ENCODE data around the gene SLCO2A1.

SLCO2A1 gene

DNA sequence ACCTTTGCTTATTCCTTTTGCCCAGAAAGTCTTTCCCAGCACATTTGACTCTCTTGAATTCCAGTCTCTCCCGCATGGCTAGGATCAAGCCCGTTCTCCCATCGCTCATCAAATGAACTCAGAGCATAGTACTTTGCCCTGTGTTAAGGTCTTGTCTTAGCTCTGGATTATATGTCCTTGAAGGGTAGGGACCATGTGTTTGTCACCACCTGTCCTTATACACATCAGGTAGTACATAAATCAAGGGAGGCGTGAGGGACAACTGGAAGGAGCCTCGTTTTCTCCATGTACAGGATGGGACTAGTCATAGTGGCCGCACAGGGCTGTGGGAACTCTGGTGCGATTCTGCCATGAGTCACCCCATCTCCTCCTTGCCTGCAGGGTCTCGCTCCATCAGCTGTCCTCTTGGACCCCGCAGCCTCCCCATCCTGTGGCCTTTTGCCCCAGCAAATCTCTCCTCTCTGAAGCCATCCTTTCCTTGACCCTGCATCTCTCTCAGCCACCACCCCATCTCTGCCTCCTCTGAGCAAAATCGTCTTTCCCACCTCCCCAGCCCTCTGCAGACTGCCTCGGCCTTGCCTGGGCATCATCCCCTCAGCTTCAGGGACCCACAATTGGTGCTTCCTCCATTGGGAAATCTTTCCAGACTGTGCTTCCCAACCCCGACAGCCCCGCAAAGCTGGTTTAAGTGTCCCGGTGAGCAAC is 100.7 kb downstream of the SLCO2A1 start:
- no peak for DNase-seq

DNA sequence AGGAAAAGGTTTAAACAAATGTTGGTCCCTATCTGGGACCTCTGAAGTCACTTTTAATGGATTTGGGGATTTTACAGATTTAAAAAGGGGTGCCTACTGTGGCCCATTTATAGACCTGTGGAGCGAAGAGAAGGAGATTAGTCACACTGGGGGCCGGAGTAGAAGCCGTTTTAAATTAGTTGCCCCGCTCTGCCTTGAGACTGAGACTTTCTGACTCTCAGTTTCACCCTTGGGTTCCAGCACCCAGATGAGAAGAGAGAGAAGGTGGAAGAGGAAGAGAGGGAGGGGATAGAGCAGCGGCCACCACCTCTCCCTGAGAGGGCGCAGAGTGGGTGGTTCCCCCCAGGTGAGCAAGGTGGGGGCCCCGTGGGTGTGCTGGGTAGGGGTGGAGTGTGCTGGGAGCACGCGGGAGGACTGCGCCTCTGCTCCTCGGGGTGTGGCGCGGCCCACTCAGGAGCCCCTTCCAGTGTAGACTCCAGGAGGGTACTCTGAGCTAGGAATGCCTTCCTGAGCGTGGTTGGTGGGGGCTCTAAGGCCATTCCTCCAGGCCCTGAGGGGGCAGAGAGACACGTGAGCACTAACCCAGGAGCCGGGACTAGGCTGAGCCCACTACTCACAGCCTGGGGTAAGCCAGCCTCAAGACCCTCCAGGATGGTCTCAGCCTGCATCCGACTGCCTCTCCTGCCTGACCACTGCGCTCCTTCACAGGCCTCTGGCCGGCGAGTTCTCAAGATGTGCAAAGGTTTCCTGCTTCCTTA is 101.4 kb downstream of the SLCO2A1 start:
- no peak for DNase-seq

DNA sequence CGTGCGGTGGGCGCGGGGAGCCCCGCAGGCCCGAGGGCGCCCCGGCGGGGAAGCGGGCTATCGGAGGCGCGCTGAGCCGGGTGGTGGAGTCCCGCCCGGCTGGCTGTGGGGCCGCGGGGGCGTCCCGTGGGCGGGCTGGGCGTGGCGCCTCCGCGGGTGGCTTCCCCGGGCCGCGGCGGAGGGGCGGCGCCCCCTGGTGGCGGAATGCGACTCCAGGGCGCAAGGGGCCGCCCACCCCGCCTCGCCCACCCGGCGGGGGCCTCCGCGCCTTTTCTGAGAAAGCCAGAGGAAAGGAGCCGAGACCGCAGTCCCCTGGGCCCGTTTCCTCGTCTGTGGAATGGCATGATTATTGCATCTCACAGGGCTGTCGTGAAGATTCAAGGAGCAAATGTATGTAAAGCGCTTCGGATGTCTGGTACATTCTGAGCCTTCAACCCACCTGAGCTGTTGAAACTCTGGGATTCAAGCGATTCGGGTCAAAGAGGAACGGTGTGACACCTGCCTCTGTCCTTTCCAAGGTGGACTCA is 102.1 kb downstream of the SLCO2A1 start:
- peak; percentile 91 for DNase-seq

DNA sequence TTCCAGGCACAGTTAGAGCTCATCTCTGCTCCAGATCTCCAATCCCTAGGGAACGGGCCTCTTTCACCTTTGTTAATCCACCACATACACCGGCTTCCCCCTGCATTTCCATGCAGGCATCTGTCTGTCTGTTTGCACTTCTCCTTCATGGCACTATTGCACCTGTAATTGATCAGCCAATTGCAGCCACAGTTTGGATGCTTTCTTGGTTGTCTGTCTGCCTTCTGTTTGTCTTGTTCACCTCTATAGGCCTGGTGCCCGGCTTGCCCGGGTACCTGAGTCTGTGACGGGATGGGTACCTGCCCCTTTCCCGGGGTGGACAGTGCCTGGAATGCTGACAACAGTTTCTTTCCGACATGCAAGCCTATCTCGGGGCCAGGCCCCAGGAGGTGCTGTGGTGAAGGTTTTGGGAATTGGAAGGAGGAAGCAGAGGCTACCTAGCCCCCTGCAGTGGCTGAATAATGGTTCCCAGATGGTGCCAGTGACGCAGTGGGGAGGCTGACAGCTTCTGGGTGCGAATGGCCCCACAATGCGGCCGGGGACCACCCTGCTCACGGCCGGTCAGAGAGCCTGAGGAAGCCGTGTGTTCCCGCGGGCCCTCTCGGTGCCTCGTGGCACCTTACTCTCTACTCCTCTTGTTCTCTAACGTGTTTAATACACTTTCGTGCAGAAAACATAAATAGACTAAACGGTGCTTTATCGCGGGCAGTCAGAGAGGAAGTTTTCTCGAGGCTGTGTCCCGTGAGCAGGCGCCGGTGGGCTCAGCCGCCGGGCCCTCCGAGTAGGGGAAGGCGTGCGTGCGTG is 102.8 kb downstream of the SLCO2A1 start:
- no peak for DNase-seq

DNA sequence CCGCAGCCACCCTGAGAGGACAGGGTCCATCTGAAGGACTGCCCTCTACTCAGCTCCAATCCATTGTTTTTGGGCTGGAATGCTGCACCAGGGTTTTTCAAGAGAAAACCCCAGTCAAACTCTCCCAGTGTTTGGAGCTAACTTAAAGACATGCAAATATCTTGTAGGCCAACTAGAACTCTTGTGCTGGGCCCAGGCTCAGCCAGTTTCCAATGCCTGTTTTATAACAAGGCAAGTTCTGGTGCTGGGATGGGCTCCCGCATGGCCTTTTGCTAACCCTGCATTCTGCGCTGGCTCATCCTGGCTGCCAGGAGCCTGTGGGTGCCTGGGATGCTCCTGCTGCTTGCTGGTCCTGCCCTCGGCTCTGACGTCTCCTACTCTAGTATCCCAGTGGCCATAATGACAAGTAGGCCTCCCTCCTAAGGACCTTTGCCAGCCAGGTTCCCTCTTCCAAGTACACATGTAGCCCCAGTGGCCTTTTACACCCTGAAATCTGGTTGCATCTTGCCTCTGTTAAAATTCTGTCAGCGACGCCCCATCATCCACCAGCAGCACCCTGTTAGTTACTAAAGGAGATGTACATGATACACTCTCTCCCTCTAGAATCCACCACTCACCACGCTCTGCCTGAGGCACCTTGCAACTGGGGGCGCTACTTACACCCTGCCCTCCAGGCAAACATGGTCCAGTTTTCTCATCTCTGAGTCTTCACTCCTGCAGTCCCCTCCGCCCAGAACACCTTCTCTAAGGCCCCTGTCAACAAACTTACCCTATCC is 103.6 kb downstream of the SLCO2A1 start:
- DNase-seq, result no peak

DNA sequence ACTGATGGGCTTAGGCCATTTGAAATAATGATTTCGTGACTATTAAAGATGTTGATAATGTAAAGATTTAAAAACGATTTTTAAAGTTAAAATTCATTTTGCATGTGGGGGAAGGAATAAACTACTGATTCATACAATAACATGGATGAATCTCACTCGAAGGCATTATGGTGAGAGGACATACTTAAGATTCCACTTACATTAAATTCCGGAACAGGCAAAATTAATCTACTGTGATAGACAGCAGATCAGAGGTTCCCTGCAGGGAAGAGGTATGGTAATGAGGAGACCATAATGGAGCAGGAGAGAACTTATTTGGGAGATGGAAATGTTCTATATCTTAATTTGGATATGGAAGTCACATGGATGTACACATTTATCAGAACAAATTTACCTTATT is 105.7 kb downstream of the SLCO2A1 start:
- DNase-seq, result no peak

DNA sequence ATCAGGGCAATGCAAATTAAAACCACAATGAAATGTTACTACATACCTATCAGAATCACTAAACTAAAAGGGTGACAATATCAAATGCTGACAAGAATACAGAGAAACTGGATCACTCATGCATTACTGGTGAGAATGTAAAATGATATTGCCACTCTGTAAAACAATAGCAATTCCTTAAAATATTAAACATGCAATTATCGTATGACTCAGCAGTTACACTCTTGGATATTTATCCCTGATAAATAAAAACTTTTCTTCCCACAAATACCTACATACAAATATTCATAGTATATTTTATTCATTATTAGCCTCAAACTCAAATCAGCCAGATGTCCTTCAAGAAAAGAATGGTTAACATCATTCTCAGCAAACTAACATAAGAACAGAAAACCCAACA is 108.1 kb downstream of the SLCO2A1 start:
- DNase-seq, result no peak

DNA sequence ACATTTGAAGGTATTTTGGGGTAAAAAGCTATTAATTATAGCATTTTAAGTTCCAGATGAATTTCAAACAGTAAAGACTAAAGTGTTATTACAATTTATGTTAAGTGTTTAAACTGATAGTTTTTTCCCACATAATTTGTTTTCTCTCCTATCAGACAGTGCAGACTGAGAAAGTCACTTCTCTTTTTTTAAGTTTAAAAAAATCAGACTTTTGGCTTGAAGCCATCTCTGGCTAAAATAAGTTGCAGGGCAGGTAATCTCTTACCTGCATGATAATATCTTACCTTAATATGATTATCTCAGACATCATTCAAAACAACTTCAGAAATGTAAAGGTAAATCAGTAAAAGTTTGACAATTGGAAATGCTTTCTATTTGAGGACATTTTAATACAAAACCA is 112.6 kb downstream of the SLCO2A1 start:
- DNase-seq, result no peak

DNA sequence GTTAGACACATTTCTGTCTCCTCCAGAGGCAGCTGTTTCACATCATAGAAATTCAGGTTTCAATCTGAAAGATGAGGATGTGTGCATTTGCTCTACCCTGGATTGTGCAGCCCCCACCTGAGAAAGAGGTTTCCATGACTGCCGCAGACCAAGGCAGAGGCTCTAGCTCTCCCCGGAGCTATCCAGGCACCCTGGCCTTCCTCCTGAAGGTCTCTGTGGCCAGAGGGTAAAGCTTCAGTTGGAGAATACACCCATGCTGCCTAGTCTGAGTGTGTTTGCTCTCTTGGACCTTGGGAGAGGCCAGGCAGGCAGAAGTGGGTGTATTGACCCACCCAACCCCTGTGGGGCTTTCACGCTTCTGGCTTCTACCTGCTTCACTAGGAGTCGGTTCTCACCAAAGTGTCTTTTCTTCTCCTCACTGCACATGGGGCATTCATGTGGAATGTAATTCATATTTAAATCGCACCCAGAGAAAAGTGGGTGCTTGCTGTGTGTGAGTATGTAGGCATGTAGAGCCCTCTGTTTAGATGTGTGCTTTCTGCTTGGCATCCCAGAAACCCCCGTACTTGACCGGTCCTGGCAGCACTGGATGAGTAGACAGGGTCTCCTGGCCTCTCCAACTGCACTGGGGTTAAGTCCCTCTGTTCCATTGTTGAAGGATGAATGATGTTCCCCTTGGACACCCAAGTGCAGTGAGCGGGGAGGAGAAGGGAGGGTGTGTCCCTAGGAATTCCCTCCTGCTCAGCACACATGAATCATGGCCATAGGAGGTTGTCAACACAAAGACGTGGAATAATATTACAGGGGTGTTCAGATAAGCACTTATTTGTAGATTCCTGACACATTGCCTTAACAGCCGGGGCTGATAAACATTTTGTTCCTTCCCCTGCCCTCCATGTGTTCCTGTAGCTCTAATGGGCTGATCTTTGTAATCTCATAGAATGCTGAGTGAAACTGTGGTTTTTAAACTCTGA is 113.8 kb downstream of the SLCO2A1 start:
- DNase-seq, result no peak

DNA sequence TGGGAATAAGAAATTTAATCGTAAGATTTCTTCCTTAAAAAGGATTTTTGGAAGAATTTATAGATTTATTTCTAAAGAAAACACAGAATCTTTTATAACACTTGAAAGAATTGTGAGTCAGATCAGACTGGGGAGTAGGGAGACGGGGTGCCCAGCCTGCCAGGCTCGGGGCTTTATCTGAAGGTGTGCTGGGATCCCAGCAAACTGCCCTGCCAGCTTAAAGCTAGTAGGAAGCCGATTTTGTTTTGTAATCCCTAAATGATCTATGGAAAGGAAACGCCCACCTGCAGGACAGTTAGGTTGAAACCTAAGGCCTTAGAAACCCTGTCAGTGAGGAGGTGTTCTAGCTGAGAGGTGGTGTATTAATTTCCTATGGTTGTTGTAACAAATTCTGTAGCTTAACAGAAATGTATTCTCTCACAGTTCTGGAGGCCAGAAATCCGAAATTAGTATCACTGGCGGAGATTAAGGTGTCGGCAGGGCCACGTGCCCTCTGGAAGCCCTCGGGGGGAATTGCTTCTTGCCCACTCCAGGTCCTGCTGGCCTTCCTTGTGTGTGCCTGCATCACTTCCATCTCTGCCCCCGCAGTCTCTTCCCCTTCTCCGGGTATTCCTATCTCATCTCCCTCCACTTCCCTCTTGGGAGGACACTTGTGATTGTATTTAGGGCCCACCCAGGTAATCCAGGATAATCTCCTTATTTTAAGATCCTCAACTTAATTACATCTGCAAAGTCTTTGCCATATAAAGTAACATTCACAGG is 114.7 kb downstream of the SLCO2A1 start:
- no peak for DNase-seq

DNA sequence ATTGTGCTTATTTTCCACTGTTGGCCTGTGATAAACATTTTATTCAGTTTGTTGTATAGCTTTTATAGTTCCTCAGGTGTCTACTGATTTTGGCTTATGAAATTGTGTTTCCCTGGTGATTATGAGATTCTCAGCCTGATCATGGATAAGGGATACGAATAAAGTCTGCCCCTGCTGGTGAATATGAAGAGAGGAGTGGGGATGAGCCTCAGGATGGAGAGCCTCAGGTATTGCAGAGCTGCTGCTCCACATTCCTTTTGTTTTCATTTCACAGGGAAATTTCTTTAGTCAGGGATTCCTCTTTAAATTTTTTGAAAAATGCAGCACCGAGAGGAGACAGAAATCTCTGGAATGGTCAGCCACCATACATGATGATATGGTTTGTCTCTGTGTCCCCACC is 119.3 kb downstream of the SLCO2A1 start:
- DNase-seq, result no peak

DNA sequence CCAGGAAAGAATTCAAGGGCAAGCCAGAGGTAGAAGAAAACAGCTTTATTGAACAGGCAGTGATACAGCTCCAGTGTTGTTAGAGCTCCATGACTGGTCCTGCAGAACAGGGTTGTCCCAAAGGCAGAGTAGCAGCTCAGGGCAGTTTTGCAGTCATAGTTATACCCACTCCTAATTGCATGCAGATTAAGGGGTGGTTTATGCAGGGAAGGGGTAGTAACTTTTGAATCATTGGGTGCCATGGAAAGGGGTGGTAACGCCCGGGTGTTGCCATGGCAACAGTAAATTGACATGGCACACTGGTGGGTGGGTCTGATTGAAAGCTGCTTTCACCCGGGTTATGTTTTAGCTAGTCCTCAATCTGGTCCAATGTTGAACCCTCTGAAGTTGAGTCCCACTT is 124.3 kb downstream of the SLCO2A1 start:
- DNase-seq, result no peak

DNA sequence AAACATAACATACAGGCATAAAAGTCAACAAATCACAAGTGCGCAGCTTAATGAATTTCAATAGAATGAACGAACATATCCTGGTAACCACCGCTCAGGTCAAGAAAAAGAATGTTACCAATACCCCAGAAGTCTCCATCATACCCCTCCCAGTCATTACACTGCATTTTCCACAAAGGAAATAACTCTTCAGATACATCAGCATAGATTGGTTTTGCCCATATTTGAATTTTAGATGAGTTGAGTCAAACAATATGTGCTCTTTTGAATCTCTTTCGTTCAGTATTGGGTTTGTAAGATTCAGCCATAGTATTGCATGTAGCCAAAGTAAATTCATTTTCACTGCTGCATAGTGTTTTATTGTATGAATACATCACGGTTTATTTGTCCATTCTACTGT is 127.9 kb downstream of the SLCO2A1 start:
- DNase-seq, result no peak

DNA sequence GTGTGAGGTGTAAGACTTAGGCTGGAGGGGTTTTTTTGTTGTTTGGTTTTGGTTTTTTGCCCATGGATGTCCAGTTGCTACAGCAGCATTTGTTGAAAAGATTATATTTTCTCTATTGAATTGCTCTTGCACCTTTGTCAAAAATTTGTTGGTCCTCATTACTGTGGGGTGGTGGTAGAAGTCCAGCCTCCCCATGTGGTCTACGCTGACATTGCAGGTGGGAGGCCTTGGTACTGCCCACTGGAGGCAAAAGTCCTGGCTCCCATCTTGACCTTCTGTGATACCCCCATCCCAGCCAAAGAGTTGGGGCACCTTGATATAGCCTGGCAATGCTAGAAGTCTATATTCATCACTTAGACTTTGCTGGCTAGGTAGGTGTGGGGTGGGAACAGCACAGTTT is 128.6 kb downstream of the SLCO2A1 start:
- no peak for DNase-seq

DNA sequence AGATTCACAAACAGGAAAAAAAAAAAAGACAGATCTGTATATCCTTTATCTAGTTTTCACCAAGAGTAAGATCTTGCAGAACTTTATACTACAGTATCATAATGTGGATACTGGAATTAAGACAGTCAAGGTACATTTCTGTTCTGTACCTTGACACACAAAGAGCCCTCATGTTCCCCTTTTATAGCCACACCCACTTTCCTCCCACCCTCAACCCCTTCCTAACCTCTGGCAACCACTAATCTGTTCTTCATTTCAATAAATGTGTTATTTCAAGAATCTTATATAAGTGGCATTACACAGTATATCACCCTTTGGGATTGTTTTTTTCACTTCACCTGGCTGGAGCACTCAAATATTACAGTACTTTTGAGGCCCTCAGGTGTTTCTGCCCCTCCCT is 130.4 kb downstream of the SLCO2A1 start:
- no peak for DNase-seq

DNA sequence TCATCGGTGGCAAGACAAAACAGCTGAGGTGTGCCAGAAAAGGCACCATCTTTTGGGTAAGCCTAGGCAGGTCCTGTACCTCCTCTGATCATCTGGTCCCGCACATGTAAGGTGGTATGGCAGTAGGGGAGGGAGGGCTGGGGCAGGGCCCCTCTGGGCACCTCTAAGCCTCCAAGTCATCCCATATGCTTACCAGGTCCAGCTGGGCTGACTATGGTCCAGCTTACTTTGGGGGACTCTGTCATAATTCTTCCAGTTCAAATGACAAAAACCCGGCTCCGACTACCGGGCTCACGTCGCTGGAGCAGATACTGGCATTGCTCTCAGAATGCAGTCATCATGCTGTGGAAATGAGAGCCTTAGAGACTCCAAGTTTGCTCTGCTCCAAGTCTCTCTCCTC is 132.2 kb downstream of the SLCO2A1 start:
- DNase-seq, result no peak

DNA sequence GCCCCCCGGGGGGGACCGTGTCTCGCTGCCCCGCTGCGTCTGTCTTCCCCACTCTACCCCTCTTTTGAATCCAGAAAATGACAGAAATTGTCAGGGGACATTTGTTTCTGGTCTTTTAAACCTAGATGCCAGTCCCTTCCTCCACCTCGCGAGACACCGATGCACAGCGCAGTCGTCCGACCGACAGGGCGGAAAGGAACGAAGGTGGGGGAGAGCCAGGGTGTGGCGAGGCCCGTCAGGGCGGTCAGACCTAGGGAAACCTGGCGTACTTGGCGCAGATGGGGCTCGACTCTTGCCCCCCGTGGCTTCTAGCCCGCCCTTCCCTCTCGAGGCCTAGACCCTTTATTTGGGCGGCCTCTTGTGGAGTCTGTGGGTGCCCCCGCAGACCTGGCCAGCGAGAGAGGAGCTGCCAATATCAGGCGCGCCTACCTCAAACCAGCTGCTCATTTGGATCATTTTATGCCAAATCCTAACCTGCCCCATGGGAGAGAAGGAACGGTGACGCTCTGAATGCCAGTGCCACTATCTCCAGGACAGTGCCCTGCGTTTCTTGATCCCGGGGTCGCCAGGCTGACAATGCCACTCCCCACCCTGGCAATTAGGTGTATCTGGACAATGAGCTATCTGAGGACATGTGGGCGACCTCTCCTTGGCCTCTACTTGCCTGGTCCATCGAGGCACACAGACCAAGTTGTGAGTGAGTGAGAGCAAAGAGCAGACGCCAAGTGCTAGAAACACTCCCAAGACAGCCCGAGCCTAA is 133.5 kb downstream of the SLCO2A1 start:
- DNase-seq, result no peak

DNA sequence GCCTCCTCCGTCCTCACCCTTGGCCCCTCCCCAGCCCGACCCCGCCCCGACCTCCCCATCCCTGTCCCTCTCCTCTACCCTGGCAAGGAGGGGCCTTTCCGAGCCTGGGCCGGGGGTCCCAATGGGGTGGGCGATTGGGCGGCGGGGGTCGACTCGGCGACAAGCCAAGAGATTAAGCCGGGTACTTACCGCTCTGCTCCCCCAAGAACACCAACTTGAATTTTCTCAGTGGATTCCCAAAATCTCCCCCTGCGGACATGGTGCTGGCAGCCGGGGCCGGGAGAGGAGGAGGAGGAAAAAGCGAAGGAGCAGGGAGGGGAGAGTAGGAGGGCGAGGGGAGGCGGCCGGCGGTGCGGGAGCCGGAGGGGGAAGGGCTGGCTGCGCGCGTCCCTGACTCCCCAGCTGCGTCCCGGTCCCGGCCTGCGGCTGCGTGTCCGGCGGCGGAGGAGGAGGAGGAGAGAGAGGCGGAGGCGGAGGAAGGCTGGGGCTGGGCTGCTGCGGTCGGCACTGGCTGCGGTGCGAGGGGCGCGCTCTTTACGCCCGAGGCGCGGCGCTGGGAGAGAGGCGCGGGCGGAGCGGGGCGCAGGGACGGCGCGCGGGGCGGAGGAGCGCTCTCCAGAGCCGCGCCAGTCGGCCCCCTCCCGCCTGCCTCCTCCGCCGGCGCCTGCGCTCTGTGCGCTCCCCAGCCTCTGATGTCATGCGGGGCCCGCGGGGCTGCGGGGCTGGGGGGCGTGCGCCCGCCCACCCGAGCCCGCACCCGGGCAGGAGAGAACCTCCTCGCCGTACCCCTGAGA is 134.3 kb downstream of the SLCO2A1 start, which contains the start of gene RAB6B:
Gene RAB6B (minus strand): TSS at position 675 of the 794 bp plus-strand sequence. CDS start 416 bp downstream, at position 259.
- no peak for DNase-seq
